Stimulated activated CD8-positive, alpha-beta memory T cell treated with anti-CD3 and anti-CD28 coated beads, Interleukin-2, amount 100 ng/mL, for 1 hour (primary cell): Measurements from ENCODE around the gene FHOD3.

Source experiments
- DNase-seq, 2 donors: peaks; one replicate each; pipeline ENCODE4 v3.0.0-alpha.2; 2020; ENCODE audit warnings: low read depth in 2 of 2

The FHOD3 gene

GRCh38 chr18:36660311-36660710 lies 362.8 kb downstream of the FHOD3 start:
- DNase-seq = no peak

DNA sequence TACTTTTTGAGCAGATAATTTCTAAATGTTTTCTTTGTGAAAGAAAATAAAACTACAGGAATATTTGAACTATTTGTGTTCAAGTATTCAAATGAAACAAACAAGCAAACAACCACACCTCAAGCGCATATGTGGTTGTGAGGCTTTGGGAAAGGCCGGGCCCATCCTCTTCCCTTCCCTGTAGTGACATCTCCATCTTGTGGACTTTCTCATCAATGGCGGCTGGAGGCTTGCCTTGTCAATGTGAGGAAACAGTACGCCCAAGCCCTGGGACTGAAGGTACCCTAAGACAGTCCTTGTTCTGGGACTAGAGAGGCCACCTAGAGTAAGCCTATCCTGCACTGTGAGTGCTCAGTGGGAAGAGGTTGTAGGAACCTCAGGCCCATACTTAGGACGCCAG lies 364.5 kb downstream of the FHOD3 start:
- DNase-seq = no peak

GRCh38 chr18:36663312-36663711 lies 365.8 kb downstream of the FHOD3 start:
- DNase-seq = no peak

GRCh38 chr18:36665952-36666351 lies 368.4 kb downstream of the FHOD3 start:
- no peak for DNase-seq

GRCh38 chr18:36667811-36668210 lies 370.3 kb downstream of the FHOD3 start:
- no peak for DNase-seq

GRCh38 chr18:36668349-36668748 lies 370.8 kb downstream of the FHOD3 start:
- no peak for DNase-seq

GRCh38 chr18:36672437-36673344 lies 375.2 kb downstream of the FHOD3 start:
- DNase-seq = no peak

GRCh38 chr18:36673452-36673851 lies 375.9 kb downstream of the FHOD3 start:
- no peak for DNase-seq

- DNase-seq = no peak
Measured at GRCh38 chr18:36675076-36675475, 377.6 kb downstream of the FHOD3 start.

GRCh38 chr18:36675542-36675941 lies 378.0 kb downstream of the FHOD3 start:
- no peak for DNase-seq

- DNase-seq = no peak
Measured at GRCh38 chr18:36676629-36677028, 379.1 kb downstream of the FHOD3 start.

DNA sequence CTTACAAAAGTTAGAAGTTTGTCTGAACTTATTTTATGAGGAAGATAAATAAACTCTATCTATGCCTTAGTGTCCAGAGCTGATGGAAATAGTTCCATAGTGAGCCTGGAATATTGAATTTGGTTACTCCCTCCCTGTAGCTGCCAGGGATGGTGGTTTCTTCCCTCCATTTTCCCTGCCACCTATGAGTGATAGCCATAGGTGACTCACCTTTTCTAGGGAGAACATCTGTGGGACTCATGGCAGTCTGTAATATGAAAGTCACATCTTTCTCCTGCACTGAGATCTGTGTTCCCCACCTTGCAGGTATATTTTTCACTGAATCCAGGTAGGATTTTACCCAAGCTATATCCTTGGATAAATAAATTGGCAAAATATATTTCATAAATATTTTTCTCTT lies 382.5 kb downstream of the FHOD3 start:
- no peak for DNase-seq

DNA sequence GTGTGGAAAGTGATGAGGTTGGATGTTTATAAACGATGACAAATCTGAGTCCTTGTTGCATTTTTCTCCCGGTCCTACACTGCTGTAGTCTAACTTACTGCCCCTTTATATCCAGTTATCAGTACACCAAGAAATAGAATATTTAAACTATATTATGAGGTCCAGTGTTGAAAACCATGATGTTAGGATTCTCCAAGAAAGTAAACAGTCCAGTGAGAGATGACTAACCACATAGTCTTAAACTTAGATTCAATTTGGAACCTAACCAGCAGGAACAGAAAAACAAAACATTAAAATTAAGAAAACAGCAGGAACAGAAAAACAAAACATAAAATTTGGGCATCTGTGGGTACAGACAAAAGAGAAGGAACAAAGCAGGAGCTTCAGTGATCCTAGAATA lies 388.1 kb downstream of the FHOD3 start:
- no peak for DNase-seq

DNA sequence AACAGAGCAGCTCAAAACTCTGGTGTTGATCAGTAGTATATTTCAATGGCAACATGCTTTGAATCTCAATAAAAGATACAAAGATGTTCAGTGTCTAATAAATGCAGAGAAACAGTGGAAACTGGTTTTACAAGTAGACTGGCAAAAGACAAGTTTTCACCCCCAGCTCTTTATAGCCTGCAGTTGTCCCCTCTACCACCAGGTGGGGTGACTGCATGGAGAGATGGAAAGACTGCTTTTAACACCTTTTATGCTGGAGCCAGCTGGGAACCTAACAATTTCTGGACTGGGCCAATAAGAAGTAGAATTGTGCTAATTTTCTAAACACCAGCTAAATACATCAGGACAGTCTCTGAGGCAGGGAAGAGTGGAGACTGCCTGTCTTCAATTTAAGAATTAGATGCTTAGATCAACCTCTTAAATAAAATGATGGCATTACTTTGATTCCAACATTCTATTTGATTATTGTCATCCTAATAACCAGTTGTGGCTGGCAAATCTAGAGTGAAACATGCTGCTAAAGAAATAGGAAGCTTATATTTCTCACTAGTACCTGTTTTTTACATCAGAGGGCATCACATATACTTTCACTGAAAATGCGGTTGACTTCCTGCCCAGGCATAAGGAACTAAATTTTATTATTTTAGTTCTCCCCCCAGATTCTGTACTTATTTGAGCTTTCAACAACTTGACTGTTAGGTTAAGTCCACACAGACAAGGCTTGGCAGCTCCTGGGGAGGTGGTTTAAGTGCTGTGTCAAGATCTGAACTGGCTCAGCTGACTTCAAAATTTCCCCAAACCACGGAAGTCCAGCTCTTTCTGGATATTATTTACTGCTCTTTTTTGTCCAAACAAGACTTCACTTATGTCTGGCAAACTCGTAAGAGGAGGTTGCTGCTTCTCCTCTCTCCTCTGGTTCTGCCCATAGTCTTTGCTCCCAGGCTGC lies 390.8 kb downstream of the FHOD3 start:
- peak in 1 of 2 donors; percentile 9 for DNase-seq

DNA sequence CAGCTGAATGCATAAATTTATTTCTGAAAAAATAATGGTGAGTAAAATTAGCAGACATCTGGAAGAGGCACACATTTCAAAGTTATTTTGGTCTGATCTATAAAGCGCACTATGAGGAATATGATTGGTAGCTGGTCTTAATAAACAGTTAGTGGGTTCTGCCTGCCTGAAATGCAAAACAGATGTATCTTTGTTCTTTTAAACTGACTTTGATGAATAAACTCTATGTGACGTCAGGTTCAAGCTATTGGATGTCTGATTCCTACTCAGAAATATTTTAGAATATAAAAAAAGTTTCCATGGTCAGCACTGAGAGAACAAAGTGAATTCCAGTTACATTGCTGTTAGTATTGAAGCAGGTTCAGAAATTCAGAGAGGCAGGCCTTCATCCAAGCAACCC lies 394.9 kb downstream of the FHOD3 start:
- DNase-seq = no peak

DNA sequence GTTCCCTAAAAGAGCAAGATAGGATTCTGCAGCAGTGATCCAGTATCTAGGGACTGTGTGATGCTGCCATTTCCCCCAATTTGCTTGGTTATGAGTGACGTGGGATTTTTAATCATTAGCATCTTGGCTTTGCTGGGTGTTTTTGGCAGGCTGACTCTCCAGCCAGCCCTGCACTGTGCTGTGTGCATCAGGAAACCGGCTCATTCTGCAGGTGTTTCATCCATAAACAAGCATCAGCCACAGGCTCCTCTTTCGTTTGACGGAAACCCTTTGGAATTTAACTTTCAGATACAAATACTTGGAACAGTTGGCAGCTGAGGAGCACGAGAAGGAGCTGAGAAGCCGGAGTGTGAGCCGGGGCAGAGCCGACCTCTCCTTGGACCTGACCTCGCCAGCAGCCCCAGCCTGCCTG lies 395.4 kb downstream of the FHOD3 start:
- no peak for DNase-seq

DNA sequence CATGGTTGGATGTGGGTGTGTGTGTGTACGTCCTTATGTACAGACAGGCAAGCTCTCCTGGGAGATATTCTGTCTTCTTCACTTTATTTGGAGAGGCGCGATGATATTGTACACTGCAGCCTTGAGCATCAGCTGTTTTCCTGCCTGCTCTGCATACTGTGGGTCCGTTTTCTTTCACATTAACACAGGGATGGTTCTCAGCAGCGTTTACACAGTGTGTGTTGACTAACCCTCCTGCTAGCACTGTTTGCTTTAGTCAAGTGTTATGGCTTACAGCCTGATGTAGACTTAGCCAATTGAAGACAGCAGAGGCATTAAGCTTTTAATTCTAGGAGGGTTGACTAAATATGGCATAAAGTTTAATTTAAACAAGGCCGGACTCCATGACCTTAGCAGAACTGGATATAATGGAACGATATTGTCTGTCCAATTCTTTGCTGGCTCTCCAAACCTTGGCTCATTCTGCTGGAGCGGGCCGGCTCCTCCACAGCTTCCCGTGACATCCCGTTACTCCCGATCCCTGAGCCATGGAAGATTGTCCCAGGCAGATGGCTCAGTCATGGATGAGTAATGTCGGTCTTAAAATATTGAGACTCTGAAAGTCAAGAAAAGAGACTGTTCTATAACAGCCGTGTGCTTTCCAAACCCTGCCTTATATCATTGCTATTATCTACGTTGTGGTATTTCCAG lies 396.6 kb downstream of the FHOD3 start:
- no peak for DNase-seq

DNA sequence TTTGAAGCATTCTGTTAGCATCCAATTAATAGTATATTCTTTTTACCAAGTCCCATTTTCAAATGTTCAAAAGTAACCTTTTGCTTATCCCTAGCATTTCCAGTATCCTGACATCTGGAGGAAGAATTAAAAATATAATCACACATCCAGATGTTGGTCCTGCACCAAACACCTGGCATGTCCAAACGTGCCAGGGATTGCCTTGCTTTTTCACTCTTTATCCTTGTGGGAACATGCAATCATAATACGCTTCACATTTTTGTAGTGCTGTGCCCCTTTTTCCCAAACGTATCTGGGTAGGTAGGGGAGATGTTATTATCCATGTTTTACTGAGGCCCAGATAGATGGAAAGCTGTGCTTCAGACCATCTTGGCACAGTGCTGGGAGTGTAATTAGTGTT lies 398.3 kb downstream of the FHOD3 start:
- no peak for DNase-seq

DNA sequence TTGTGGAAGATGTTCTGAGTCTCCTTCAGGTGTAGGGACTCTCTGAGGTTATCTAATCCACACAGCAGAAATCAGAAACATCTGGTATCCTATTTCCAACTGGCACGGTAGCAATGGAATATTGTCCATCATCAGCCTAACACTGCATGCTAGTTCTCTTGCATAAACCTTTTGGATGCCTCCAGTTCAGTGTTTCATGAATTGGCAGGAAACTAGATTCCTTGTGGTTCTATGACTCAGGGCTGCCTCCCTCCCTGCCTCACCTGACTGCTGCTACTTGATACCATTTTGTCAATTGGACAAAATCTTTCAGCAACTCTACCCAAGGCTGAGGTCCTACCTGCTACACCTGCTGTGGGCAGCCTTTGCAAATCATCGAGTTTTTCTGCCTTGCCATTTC lies 400.4 kb downstream of the FHOD3 start:
- DNase-seq = no peak

DNA sequence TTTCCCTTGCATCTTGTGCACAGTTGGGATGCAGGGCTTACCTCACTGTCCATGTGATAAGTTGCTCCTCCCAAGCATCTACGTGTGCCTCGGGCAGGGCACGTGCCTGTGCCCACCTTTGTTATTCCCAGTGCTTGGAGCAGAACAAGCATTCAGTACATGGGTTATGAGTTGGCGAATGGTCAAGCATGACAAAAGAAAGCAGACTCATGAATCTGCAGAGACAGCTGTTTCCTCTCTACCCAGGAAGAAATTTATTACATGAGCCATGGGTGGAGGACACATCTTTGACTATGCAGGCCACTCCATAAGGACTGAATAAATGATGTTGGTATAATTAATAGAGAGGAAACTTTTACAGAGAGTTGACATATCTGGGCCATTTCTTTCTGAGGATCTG lies 403.4 kb downstream of the FHOD3 start:
- DNase-seq = no peak

DNA sequence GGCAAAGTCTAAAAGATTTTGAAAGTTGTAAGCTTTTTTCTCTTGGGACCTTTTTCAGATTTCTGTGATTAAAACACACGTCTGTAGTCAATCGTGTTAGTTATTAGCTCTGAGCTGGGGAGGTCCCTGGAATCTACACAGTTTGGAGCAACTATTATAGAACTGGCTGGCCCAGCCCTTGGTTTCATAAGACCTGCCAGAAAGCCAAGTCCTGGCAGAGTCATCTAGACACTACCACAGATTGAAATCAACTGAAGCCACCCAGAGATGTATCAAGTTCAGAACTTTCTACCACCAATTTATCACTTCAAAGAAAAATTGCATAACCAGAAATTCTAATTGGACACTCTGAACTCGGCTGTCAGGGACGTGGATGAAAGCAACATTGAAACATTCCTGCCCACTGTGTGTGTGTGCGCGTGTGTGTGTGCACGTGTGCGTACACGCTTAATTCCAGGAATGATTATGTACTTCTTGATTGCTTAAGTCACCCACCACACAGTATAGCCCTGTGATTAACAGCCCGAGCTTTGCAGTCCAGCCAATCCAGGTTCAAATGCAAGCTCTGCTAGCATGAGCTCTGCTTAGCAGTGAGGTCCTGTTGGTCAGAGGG lies 405.0 kb downstream of the FHOD3 start:
- no peak for DNase-seq

DNA sequence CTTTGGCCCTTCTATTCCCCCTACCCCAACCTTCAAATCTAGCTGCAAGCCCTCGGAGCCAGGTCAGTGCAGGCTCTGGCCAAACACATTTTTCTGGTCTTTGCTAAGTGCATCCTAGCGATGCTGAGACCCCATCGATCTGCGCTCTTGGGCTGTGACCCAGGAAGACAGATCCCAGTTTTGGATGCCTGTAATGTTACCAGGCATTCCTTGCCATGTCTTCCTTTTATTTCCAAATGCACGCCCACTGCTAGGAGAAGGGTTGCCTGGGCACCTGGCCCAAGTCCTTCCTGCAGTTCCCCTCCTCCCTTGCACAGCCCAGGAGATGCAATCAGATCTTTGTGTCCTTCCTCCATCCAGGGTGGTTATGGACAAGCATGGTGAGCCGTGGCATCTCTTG lies 406.6 kb downstream of the FHOD3 start:
- DNase-seq = no peak
